ENCODE results near the gene NOS1AP.

- TF ChIP-seq CTCF (IDR thresholded peaks at IDR 0.05) (no peak), POLR2A (IDR thresholded peaks at IDR 0.05) (no peak), EP300 (IDR thresholded peaks at IDR 0.05; ENCODE audit: low read depth) (no peak)
Observed at GRCh38 chr1:162349635-162350330, 280.3 kb downstream of the NOS1AP start.

Measured in transverse colon (tissue), 3 donors.